H54 (cell line): Measurements from ENCODE around the gene C1orf116.
A peak's percentile ranks its signal among the peaks of the same experiment; 100 is the strongest.

Experiments used
- DNase-seq: peaks from one replicate; pipeline ENCODE4 v3.0.0; 2011; ENCODE audit warnings: low spot score, mixed read lengths; ENCODE audit not compliant: insufficient read length
- FAIRE-seq: peaks from 3 replicates; lab custom pipeline; 2011; peaks lifted over from hg19 to GRCh38; lab: Jason Lieb, UNC
- POLR2A ChIP-seq: IDR thresholded peaks from 2 replicates; pipeline ENCODE4 v1.6.1; 2011; ENCODE audit warnings: low read depth, mild to moderate bottlenecking, low read length

The C1orf116 gene

GRCh38 chr1:207032528-207033017, at the start of gene C1orf116:
C1orf116 (minus strand) TSS chr1:207032756; CDS start chr1:207027598, 5,158 bp downstream.
- FAIRE-seq = peak; percentile 80
- TF ChIP-seq POLR2A = no peak
- DNase-seq = peak; percentile 35

- DNase-seq = no peak
- TF ChIP-seq POLR2A = no peak
- FAIRE-seq = no peak
Measured at GRCh38 chr1:207081806-207082205, 49.2 kb upstream of the C1orf116 start.

GRCh38 chr1:207081088-207081487, 48.5 kb upstream of the C1orf116 start:
- TF ChIP-seq POLR2A = no peak
- FAIRE-seq (no peak), DNase-seq (no peak)

- no peak for DNase-seq
- no peak for FAIRE-seq
- TF ChIP-seq POLR2A = no peak
Measured at GRCh38 chr1:207079706-207080241, 47.2 kb upstream of the C1orf116 start.

- DNase-seq (no peak), FAIRE-seq (no peak)
- no peak for TF ChIP-seq POLR2A
Measured at GRCh38 chr1:207078578-207079132, 46.1 kb upstream of the C1orf116 start.

- FAIRE-seq = peak; percentile 86
Measured at GRCh38 chr1:207077470-207078377, 45.2 kb upstream of the C1orf116 start.

DNA sequence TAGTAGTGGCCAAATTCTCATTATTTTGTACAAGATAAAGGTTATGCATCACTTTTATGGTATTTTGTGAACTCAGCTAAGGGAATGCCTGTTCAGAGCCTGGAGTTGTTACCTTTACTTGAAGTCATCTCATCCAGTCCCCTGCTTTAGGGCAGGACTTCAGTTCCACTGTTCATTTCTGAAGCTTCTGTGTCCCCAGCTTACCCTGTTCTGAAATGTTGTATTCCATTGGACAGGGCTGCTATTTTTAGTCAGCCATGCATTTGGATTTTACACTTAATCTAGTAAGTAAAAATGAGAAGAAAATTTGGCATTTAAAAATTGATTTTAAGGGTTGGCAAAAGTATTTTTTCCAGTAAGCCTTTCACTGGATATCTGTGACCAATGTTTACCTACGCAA, 44.5 kb upstream of the C1orf116 start:
- no peak for TF ChIP-seq POLR2A
- no peak for FAIRE-seq
- no peak for DNase-seq

More at GRCh38 chr1:207077470-207078377, 45.2 kb upstream of the C1orf116 start:
- peak; percentile 30 for DNase-seq
- no peak for TF ChIP-seq POLR2A

GRCh38 chr1:207076181-207076955, 43.8 kb upstream of the C1orf116 start:
- no peak for TF ChIP-seq POLR2A
- no peak for FAIRE-seq
- DNase-seq = no peak

DNA sequence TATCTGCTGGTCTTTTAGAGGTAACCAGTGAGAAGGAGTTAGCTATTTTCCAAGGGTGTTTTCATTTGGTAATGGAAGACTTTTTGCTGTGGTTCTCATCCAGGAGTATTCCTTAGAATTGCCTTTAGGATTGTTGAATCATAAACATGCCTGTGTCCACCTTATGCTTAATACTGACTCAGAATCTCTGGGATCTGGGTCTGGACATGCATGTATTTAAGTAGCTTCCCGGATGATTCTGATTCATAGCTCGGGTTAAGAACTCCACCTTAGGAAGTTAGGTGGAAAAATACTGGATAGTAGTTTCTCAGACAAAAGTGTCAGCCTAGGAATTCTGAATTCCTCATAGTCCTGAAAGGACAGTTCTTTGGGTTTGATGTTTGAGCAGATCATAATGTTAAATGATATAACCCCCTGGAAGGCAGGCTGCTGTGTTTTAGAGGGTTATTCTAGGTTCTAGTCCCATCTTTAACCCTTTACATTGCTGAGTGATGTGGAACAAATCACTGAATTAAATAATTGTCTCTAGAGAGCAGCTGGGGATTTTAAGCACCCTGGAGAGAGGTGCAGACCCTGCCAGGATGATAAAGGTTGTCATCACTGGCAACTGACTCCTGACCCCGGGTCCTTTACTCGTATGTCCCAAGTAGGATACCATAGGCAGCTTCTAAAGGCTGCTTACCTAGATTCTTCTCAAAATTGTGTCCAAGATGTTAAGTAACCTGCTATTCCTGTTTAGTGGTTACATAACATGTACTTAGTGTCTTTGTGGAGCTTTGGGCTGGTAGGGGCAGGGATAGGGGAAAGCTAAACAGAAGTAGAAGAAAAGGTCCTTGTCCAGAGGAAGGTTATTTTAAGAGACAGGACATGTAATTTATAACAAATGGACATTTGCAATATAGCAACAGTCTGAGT, 41.6 kb upstream of the C1orf116 start:
- FAIRE-seq (no peak), DNase-seq (no peak)
- TF ChIP-seq POLR2A = no peak

DNA sequence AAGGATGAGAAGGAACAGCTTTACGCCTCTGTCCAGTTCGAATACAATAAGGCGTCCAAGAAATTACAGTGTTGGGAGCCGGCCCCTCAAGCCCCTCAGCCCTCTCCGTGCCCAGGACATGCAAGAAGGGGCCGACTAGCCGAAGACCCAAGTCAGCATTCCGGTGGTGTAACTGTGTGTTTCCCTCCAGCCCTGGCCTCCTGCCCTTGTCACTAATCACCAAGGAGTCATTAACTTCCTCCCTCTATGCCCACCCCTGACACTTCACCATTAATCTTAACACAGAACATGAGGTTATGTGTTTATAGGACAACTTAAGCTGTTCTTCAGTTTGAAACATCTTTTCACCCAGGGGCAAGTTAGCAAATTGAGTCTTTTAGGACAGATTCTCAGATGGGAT, 39.7 kb upstream of the C1orf116 start:
- no peak for TF ChIP-seq POLR2A
- FAIRE-seq (no peak), DNase-seq (no peak)

GRCh38 chr1:207071426-207071825, 38.9 kb upstream of the C1orf116 start:
- DNase-seq (no peak), FAIRE-seq (no peak)
- no peak for TF ChIP-seq POLR2A

DNA sequence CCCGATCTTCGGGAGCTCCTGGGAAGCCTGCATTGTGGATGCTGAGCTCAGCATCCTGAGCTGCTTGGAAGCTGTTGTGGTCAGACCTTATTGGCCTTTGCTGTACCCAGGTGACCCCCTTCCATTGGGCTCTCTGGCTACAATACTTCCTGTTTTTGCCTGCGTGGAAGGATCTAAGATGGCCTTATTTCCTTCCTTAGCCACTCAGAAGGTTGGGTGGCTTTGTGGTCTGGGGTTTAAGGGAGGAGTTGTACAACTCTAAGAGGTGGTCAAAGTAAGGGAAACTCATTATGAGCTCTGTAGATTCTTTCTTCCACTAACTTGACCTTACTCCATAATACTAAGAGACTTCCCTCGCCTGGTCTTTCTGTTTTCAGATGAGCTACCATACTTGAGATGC, 38.3 kb upstream of the C1orf116 start:
- TF ChIP-seq POLR2A = no peak
- FAIRE-seq = no peak
- no peak for DNase-seq
